Bronchial epithelial cell (primary cell): Measurements from ENCODE around the gene TMED8. TPM values are rescaled to one million over a fixed set of nuclear protein-coding genes. Genes with fewer than 3 reads are reported as not detected.

Experiments used
- DNase-seq: peaks from one replicate; pipeline ENCODE4 v3.0.0-alpha.2; 2010; ENCODE audit warnings: low read depth
- FAIRE-seq: peaks from 2 replicates; lab custom pipeline; 2011; peaks lifted over from hg19 to GRCh38; lab: Jason Lieb, UNC
- H3K27me3 ChIP-seq: 2 replicates; pipeline ENCODE4 v1.5.1; 2011; ENCODE audit warnings: low read length; ENCODE audit not compliant: control insufficient read depth, insufficient read depth
- H3K36me3 ChIP-seq: 2 replicates; pipeline ENCODE4 v1.5.1; 2011; ENCODE audit warnings: low read length; ENCODE audit not compliant: control insufficient read depth, insufficient read depth
- H3K4me3 ChIP-seq: 2 replicates; pipeline ENCODE4 v1.5.1; 2011; ENCODE audit warnings: mild to moderate bottlenecking, low read depth, low read length, control low read depth
- total RNA-seq: library from RNA; depleted of rRNA; stranded (reverse); fragments of >200 nt; gene quantifications from 2 replicates; pipeline ENCODE4 v1.2.1, GENCODE V29; 2014
- TF ChIP-seq, protein P1 (sequence below): IDR thresholded peaks from 2 replicates; pipeline ENCODE4 v1.5.1; 2011; ENCODE audit warnings: mild to moderate bottlenecking, moderate library complexity, low read length, control low read depth, inconsistent platforms; ENCODE audit not compliant: insufficient read depth, severe bottlenecking

Gene TMED8
- total RNA-seq, 1 donor from 2014 or later: 6.8 TPM

DNA sequence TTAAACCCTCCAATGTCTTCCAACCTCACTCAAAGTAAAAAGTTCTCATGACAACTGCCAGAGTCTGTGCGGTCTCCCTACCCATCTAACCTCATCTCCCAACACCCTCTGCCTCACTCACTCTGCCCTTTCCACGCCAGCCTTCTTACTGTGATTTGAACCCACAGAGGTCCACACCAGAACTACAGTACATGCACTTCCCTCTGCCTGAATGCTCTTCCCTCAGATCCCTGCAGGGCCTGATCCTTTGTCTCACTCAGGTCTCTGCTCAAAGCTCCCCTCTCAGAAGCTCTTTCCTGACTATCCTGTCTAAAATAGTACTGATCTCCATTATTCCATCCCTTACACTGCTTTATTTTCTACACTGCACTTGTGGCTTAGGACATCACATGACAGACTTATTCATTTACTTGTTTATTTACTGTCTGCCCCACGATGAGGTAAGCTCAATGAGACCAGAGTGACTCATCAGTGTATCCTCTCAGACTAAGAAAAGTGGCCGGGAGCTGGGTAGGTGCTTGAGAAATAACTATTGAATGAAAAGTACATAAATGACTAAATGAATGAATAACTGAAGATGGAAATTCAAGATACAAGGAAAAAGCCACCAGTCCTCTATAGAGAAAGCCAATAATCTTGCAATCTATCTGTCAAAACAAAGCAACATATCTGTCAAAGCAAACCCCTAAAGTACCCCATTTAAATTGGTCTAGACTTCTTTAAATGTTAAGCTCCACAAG lies 73.3 kb downstream of the TMED8 start:
- Histone ChIP-seq H3K4me3 (no peak overlapping the region), H3K36me3 (no peaks in the 10 kb centered on the region), H3K27me3 (no peaks in the 10 kb centered on the region)
- DNase-seq: peak; percentile 99
- no peak for FAIRE-seq
- TF ChIP-seq, protein P1, sequence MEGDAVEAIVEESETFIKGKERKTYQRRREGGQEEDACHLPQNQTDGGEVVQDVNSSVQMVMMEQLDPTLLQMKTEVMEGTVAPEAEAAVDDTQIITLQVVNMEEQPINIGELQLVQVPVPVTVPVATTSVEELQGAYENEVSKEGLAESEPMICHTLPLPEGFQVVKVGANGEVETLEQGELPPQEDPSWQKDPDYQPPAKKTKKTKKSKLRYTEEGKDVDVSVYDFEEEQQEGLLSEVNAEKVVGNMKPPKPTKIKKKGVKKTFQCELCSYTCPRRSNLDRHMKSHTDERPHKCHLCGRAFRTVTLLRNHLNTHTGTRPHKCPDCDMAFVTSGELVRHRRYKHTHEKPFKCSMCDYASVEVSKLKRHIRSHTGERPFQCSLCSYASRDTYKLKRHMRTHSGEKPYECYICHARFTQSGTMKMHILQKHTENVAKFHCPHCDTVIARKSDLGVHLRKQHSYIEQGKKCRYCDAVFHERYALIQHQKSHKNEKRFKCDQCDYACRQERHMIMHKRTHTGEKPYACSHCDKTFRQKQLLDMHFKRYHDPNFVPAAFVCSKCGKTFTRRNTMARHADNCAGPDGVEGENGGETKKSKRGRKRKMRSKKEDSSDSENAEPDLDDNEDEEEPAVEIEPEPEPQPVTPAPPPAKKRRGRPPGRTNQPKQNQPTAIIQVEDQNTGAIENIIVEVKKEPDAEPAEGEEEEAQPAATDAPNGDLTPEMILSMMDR: no peak

DNA sequence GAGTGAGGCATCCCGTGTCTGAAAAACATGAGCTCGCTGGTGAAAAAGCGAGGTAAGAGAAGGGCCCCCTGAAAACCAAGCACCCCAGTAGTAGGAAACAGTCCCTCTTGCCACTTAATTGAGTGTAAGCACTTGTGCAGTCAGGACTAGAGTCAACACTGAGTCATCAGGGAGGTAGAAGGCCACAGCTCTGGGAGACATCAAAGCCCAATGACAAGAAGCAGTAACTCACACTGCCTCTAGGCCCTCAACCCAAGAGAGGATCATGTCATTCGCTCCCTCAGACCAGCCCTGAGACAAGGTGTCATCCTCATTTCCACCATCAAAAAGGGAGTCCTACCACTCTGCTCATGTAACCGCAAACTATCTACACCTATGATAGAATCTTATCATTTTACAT lies 74.0 kb downstream of the TMED8 start:
- Histone ChIP-seq H3K36me3 (no peaks in the 10 kb centered on the region), H3K4me3 (no peak overlapping the region), H3K27me3 (no peaks in the 10 kb centered on the region)
- DNase-seq (peak; percentile 94), FAIRE-seq (peak; percentile 96)
- TF ChIP-seq, protein P1: no peak

DNA sequence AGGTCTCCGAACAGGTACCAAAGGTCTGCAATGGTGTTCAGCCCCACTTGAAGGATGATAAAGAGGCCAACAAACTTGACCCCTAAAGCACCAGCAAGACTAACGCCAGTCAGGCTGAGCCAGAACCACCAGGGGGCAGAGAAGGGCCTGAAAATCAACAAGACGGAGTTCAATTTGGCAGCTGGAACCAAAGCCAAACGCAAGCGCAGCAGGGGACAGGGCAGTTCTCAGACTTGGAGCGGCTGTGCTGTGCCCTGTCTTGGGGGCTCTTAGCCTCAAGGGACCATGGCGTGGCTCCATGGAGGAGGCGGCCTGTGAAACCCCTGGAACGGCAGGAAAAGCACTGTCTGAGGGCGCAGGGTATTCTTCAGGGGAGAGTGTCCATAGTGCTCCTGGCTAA lies 75.8 kb downstream of the TMED8 start:
- Histone ChIP-seq H3K4me3 (no peak overlapping the region), H3K27me3 (no peaks in the 10 kb centered on the region), H3K36me3 (no peaks in the 10 kb centered on the region)
- TF ChIP-seq, protein P1: peak; percentile 95
- FAIRE-seq (peak; percentile 89), DNase-seq (peak; percentile 74)

DNA sequence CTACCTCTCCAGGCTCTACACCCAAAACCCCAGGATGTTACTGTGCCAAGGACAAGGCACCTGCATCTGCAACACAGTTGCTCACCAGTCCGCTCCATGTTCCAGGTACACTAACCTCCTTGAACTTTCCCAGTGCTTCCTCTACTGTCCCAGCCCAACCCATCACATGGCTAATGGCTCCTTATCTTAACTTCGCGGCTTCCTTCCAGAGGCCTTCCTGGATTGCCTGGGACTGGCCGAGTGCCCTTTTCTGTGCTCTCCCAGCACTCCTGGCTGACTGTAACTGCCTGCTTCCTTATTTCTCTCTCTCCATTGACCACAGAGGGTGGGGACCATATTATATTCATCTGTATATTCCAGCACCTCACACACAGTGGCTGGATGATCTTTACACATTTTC lies 77.1 kb downstream of the TMED8 start:
- TF ChIP-seq, protein P1: no peak
- no peak overlapping the region for H3K4me3 ChIP-seq
- no peaks in the 10 kb centered on the region for H3K27me3 ChIP-seq
- FAIRE-seq: no peak
- no peaks in the 10 kb centered on the region for H3K36me3 ChIP-seq
- no peak for DNase-seq

DNA sequence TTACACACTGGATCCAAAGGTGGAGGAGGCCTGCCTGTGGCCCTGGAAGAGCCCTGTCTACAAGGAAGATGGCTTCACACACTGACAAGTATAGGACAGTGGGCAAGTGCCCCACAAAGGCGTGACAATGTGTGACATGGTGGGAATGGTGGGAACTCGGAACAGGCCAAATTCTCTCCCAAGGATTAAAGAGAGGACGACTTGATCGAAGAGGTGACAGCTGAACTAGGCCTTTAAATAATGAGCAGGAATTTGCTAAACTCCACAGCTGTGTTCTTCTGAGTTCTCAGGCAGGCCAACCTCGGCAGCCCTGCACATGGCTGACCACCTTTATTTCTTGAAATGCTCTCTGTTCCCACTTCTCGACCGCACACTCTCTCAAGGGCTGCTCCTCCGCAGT lies 80.0 kb downstream of the TMED8 start:
- no peak for DNase-seq
- no peak overlapping the region for H3K4me3 ChIP-seq
- FAIRE-seq: peak; percentile 76
- no peaks in the 10 kb centered on the region for H3K27me3 ChIP-seq
- H3K36me3 ChIP-seq: peaks cover 1% of the 10 kb centered on the region
- TF ChIP-seq, protein P1: no peak

DNA sequence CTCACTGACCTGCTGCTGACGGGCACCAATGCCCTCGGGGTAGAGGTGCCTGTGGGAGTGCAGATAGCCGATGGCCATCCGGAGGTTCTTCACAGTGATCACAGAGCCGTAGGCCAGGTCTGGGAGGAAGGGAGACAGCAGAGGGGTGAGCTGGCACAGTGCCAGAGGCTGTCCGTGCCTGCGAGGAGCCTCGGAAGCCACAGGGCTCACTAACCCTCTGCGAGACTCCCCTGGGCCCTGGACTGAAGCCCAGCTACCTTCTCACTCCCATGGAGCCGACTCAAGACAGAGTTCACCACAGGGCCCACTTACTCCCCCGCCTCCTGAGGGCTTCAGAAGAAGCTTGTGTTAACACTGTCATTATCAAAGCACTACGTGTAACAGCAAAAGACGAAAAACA lies 80.7 kb downstream of the TMED8 start:
- Histone ChIP-seq H3K36me3 (peaks cover 1% of the 10 kb centered on the region), H3K27me3 (no peaks in the 10 kb centered on the region), H3K4me3 (no peak overlapping the region)
- FAIRE-seq: no peak
- TF ChIP-seq, protein P1: no peak
- no peak for DNase-seq
